Measurements from ENCODE around the gene TPPP.
"Not testable (repeated sequence)": the region's sequence is repeated elsewhere in the genome, so short reads cannot be mapped to it uniquely, and the experiment has no call there.

Gene TPPP

GRCh38 chr5:634191-634590 lies 59.0 kb downstream of the TPPP start:
- no peak overlapping the region for H3K4me3 ChIP-seq (ENCODE audit: low read depth, low read length)
- H3K36me3 ChIP-seq (ENCODE audit: control insufficient read depth in 2 of 2, insufficient read depth in 1 of 2, low read length in 2 of 2) = peaks cover 16 to 61% of the 10 kb centered on the region in 2 experiments
- H3K27ac ChIP-seq (ENCODE audit: extremely low read depth, low read depth, low read length) = no peak overlapping the region
- TF ChIP-seq ZNF610 (tag by site-specific recombination; IDR thresholded peaks at IDR 0.05; ENCODE audit: borderline replicate concordance) = no peak
- no peak for TF ChIP-seq ZNF266 (tag by site-specific recombination; IDR thresholded peaks at IDR 0.05; ENCODE audit: low read depth)
- no peak for TF ChIP-seq ZNF677 (tag by site-specific recombination; IDR thresholded peaks at IDR 0.05)
- peak; percentile 41; the same call in 1 of the 2 replicates for TF ChIP-seq SCRT2 (tag by site-specific recombination; IDR thresholded peaks at IDR 0.05)
- no peak for TF ChIP-seq ZSCAN16 (tag by site-specific recombination; IDR thresholded peaks at IDR 0.05)
- ChIA-PET CTCF (interaction anchor here (0.7 to 1.6 kb wide), 2 partner anchors 36 to 174 kb away, joined by 3 read pairs; no protein-coding TSS in a partner anchor), POLR2A (no interaction called here)
- no peaks in the 10 kb centered on the region for H3K4me1 ChIP-seq (ENCODE audit: control insufficient read depth, insufficient read depth, low read length)
- no peaks in the 10 kb centered on the region for H3K9me3 ChIP-seq (ENCODE audit: control insufficient read depth, insufficient read depth, low read depth, low read length)

GRCh38 chr5:633501-633955 lies 59.6 kb downstream of the TPPP start:
- CTCF ChIA-PET = no interaction called here
- H3K27ac ChIP-seq (ENCODE audit: extremely low read depth, low read depth, low read length) = no peak overlapping the region; the same call in 1 of the 2 replicates
- H3K36me3 ChIP-seq (ENCODE audit: control insufficient read depth in 2 of 2, insufficient read depth in 1 of 2, low read length in 2 of 2) = peaks cover 16 to 60% of the 10 kb centered on the region in 2 experiments

GRCh38 chr5:628351-629205 lies 64.6 kb downstream of the TPPP start:
- CTCF ChIA-PET; H3K4me3 ChIP-seq (ENCODE audit: low read depth, low read length); H3K4me1 ChIP-seq (ENCODE audit: control insufficient read depth, insufficient read depth, low read length); H3K27ac ChIP-seq (ENCODE audit: extremely low read depth, low read depth, low read length); H3K9me3 ChIP-seq (ENCODE audit: control insufficient read depth, insufficient read depth, low read depth, low read length): not testable (repeated sequence)
- H3K36me3 ChIP-seq (ENCODE audit: control insufficient read depth in 2 of 2, insufficient read depth in 1 of 2, low read length in 2 of 2) = peaks cover 27 to 61% of the 10 kb centered on the region in 2 experiments
- POLR2A ChIA-PET = interaction anchor here (0.6 to 1.5 kb wide), 2 partner anchors 15 to 160 kb away, joined by 3 to 4 read pairs; no protein-coding TSS in a partner anchor

More at GRCh38 chr5:633501-633955, 59.6 kb downstream of the TPPP start:
- POLR2A ChIA-PET = no interaction called here
- H3K4me1 ChIP-seq (ENCODE audit: control insufficient read depth, insufficient read depth, low read length) = no peaks in the 10 kb centered on the region
- TF ChIP-seq ZNF600 (tag by site-specific recombination; IDR thresholded peaks at IDR 0.05) (peak; percentile 90), ZNF354C (tag by site-specific recombination; IDR thresholded peaks at IDR 0.05; ENCODE audit: borderline replicate concordance, low read depth) (no peak), PRDM1 (tag by site-specific recombination; IDR thresholded peaks at IDR 0.05) (no peak), SCRT1 (tag by site-specific recombination; IDR thresholded peaks at IDR 0.05; ENCODE audit: borderline replicate concordance) (0 out of 2 replicates have a peak, but pooled peaks have one; percentile 15), BCL11A (tag by site-specific recombination; IDR thresholded peaks at IDR 0.05; ENCODE audit: low read depth) (0 out of 2 replicates have a peak, but pooled peaks have one; percentile 14), SCRT2 (tag by site-specific recombination; IDR thresholded peaks at IDR 0.05) (peak; percentile 69), ZNF391 (tag by site-specific recombination; IDR thresholded peaks at IDR 0.05; ENCODE audit: borderline replicate concordance, low read depth) (no peak), ZNF560 (tag by site-specific recombination; IDR thresholded peaks at IDR 0.05; ENCODE audit: borderline replicate concordance) (no peak)
- no peak overlapping the region for H3K4me3 ChIP-seq (ENCODE audit: low read depth, low read length)
- H3K9me3 ChIP-seq (ENCODE audit: control insufficient read depth, insufficient read depth, low read depth, low read length) = no peaks in the 10 kb centered on the region

GRCh38 chr5:627840-628239 lies 65.3 kb downstream of the TPPP start:
- Histone ChIP-seq H3K36me3 (ENCODE audit: control insufficient read depth in 2 of 2, insufficient read depth in 1 of 2, low read length in 2 of 2) (peaks cover 27 to 63% of the 10 kb centered on the region in 2 experiments), H3K4me3 (ENCODE audit: low read depth, low read length) (no peak overlapping the region), H3K27ac (ENCODE audit: extremely low read depth, low read depth, low read length) (no peak overlapping the region), H3K4me1 (ENCODE audit: control insufficient read depth, insufficient read depth, low read length) (no peaks in the 10 kb centered on the region), H3K9me3 (ENCODE audit: control insufficient read depth, insufficient read depth, low read depth, low read length) (no peaks in the 10 kb centered on the region)
- POLR2A ChIA-PET = interaction anchor here (0.6 to 1.5 kb wide), 2 partner anchors 16 to 159 kb away, joined by 3 to 4 read pairs; no protein-coding TSS in a partner anchor
- CTCF ChIA-PET = no interaction called here
- TF ChIP-seq ZNF18 (tag by site-specific recombination; IDR thresholded peaks at IDR 0.05) (no peak), GLIS2 (tag by site-specific recombination; IDR thresholded peaks at IDR 0.05) (no peak), ZNF148 (tag by site-specific recombination; IDR thresholded peaks at IDR 0.05; ENCODE audit: borderline replicate concordance) (no peak), ZNF169 (tag by site-specific recombination; IDR thresholded peaks at IDR 0.05) (no peak), ZNF623 (tag by site-specific recombination; IDR thresholded peaks at IDR 0.05) (no peak), ZNF571 (tag by site-specific recombination; IDR thresholded peaks at IDR 0.05) (no peak), ZNF561 (tag by site-specific recombination; IDR thresholded peaks at IDR 0.05; ENCODE audit: borderline replicate concordance) (no peak), HIC1 (tag by site-specific recombination; IDR thresholded peaks at IDR 0.05) (no peak)

Data from HEK293 (cell line).